HG03469 (cell line): ENCODE measurements around the gene CPEB1.

Experiments
- ATAC-seq: cut with Tn5 transposase; IDR thresholded peaks from one replicate; pipeline ENCODE4 v1.9.1; 2021; ENCODE audit warnings: mild to moderate bottlenecking, moderate library complexity, moderate number of reproducible peaks; ENCODE audit not compliant: unreplicated experiment

The CPEB1 gene

GRCh38 chr15:82595766-82596165 is 51.4 kb downstream of the CPEB1 start:
- no peak for ATAC-seq

GRCh38 chr15:82595203-82595602 is 52.0 kb downstream of the CPEB1 start:
- no peak for ATAC-seq

- no peak for ATAC-seq
These were observed 59.4 kb downstream of the CPEB1 start for GRCh38 chr15:82587805-82588204.

GRCh38 chr15:82585072-82585471 is 62.1 kb downstream of the CPEB1 start:
- ATAC-seq: no peak

GRCh38 chr15:82580713-82581112 is 66.5 kb downstream of the CPEB1 start:
- no peak for ATAC-seq

- ATAC-seq: no peak
These were observed 71.8 kb downstream of the CPEB1 start for GRCh38 chr15:82575335-82575734.

GRCh38 chr15:82572986-82573385 is 74.2 kb downstream of the CPEB1 start:
- no peak for ATAC-seq

- ATAC-seq: no peak
These were observed 74.9 kb downstream of the CPEB1 start for GRCh38 chr15:82572311-82572710.

GRCh38 chr15:82571722-82572222 is 75.4 kb downstream of the CPEB1 start:
- no peak for ATAC-seq

GRCh38 chr15:82570721-82571508 is 76.2 kb downstream of the CPEB1 start:
- ATAC-seq: no peak

GRCh38 chr15:82569834-82570233 is 77.3 kb downstream of the CPEB1 start:
- ATAC-seq: no peak

- ATAC-seq: no peak
These were observed 78.2 kb downstream of the CPEB1 start for GRCh38 chr15:82568986-82569385.

- no peak for ATAC-seq
These were observed 79.5 kb downstream of the CPEB1 start for GRCh38 chr15:82567661-82568060.

GRCh38 chr15:82566690-82567089 is 80.5 kb downstream of the CPEB1 start:
- no peak for ATAC-seq

- no peak for ATAC-seq
These were observed 88.7 kb downstream of the CPEB1 start for GRCh38 chr15:82558502-82558901.

- no peak for ATAC-seq
These were observed 90.7 kb downstream of the CPEB1 start for GRCh38 chr15:82556315-82557035.

- no peak for ATAC-seq
These were observed 92.3 kb downstream of the CPEB1 start for GRCh38 chr15:82554849-82555248.

GRCh38 chr15:82554351-82554750 is 92.8 kb downstream of the CPEB1 start:
- ATAC-seq: no peak

- no peak for ATAC-seq
These were observed 93.3 kb downstream of the CPEB1 start for GRCh38 chr15:82553846-82554245.

GRCh38 chr15:82552861-82553260 is 94.3 kb downstream of the CPEB1 start:
- no peak for ATAC-seq

- ATAC-seq: no peak
These were observed 95.4 kb downstream of the CPEB1 start for GRCh38 chr15:82551646-82552247.

- no peak for ATAC-seq
These were observed 97.9 kb downstream of the CPEB1 start for GRCh38 chr15:82549199-82549665.
